Measurements from ENCODE around the gene DDA1. TPM values are rescaled to one million over a fixed set of nuclear protein-coding genes. Genes with fewer than 3 reads are reported as not detected.

The DDA1 gene
- polyA plus RNA-seq, 1 experiment, result 38.7 TPM

Other genes with a start within 250 kb of the DDA1 start
- 4.6 and 4.9 TPM in 2 replicates for gene HAUS8, start 234.1 kb upstream of the DDA1 start, polyA plus RNA-seq (2011; rRNA removed)
- 34.5 and 42.5 TPM in 2 replicates for gene MYO9B, start 233.8 kb upstream of the DDA1 start, polyA plus RNA-seq (2011; rRNA removed)
- gene USE1, start 94.2 kb upstream of the DDA1 start, polyA plus RNA-seq (2011; rRNA removed), result 21.1 and 25.1 TPM in 2 replicates
- 4.6 and 6.7 TPM in 2 replicates for gene OCEL1, start 83.3 kb upstream of the DDA1 start, polyA plus RNA-seq (2011; rRNA removed)
- gene NR2F6, start 63.6 kb upstream of the DDA1 start, polyA plus RNA-seq (2011; rRNA removed), result 16.3 and 18.9 TPM in 2 replicates
- not detected in 2 replicates for gene USHBP1, start 44.8 kb upstream of the DDA1 start, polyA plus RNA-seq (2011; rRNA removed)
- 92.0 and 98.6 TPM in 2 replicates for gene BABAM1, start 42.1 kb upstream of the DDA1 start, polyA plus RNA-seq (2011; rRNA removed)
- gene ANKLE1, start 27.7 kb upstream of the DDA1 start, polyA plus RNA-seq (2011; rRNA removed), result 0.33 and 0.36 TPM in 2 replicates
- 6.1 and 8.6 TPM in 2 replicates for gene ABHD8, start 6.1 kb upstream of the DDA1 start, polyA plus RNA-seq (2011; rRNA removed)
- gene MRPL34, start 3.7 kb upstream of the DDA1 start, polyA plus RNA-seq (2011; rRNA removed), result 23.2 and 24.3 TPM in 2 replicates
- 1.8 and 2.0 TPM in 2 replicates for gene ANO8, start 25.3 kb downstream of the DDA1 start, polyA plus RNA-seq (2011; rRNA removed)
- 4.7 TPM in 2 replicates for gene GTPBP3, start 28.0 kb downstream of the DDA1 start, polyA plus RNA-seq (2011; rRNA removed)
- gene PLVAP, start 67.8 kb downstream of the DDA1 start, polyA plus RNA-seq (2011; rRNA removed), result not detected in 2 replicates
- gene CCDC194, start 84.6 kb downstream of the DDA1 start, polyA plus RNA-seq (2011; rRNA removed), result not detected in 2 replicates
- 1.9 and 2.8 TPM in 2 replicates for gene BST2, start 96.1 kb downstream of the DDA1 start, polyA plus RNA-seq (2011; rRNA removed)
- 22.5 and 30.1 TPM in 2 replicates for gene MVB12A, start 110.5 kb downstream of the DDA1 start, polyA plus RNA-seq (2011; rRNA removed)
- 0.05 and 0.07 TPM in 2 replicates for gene TMEM221, start 139.1 kb downstream of the DDA1 start, polyA plus RNA-seq (2011; rRNA removed)
- not detected in 2 replicates for gene NXNL1, start 151.4 kb downstream of the DDA1 start, polyA plus RNA-seq (2011; rRNA removed)
- 8.3 and 9.4 TPM in 2 replicates for gene SLC27A1, start 161.0 kb downstream of the DDA1 start, polyA plus RNA-seq (2011; rRNA removed)
- gene PGLS, start 202.1 kb downstream of the DDA1 start, polyA plus RNA-seq (2011; rRNA removed), result 40.5 and 60.8 TPM in 2 replicates
- 89.0 and 102 TPM in 2 replicates for gene COLGALT1, start 246.1 kb downstream of the DDA1 start, polyA plus RNA-seq (2011; rRNA removed)